Gastroesophageal sphincter (tissue), 3 donors: Measurements from ENCODE around the gene RRAS.

ENCODE experiments used
- CTCF ChIP-seq, 4 experiments: fragments of 200-600 bp in 2 of 4; fragments of 450-650 bp in 2 of 4; sonication (generic) in 1 of 4; IDR thresholded peaks; one replicate each; pipeline ENCODE4 v1.5.1; 2017 to 2019; ENCODE audit warnings: antibody characterized with exemption in 4 of 4, mild to moderate bottlenecking in 2 of 4, moderate library complexity in 2 of 4
- POLR2A ChIP-seq, 2 donors: fragments of 450-650 bp; IDR thresholded peaks; one replicate each; pipeline ENCODE4 v1.6.1; 2017; ENCODE audit warnings: antibody characterized with exemption in 2 of 2, mild to moderate bottlenecking in 2 of 2, moderate library complexity in 1 of 2

DNA sequence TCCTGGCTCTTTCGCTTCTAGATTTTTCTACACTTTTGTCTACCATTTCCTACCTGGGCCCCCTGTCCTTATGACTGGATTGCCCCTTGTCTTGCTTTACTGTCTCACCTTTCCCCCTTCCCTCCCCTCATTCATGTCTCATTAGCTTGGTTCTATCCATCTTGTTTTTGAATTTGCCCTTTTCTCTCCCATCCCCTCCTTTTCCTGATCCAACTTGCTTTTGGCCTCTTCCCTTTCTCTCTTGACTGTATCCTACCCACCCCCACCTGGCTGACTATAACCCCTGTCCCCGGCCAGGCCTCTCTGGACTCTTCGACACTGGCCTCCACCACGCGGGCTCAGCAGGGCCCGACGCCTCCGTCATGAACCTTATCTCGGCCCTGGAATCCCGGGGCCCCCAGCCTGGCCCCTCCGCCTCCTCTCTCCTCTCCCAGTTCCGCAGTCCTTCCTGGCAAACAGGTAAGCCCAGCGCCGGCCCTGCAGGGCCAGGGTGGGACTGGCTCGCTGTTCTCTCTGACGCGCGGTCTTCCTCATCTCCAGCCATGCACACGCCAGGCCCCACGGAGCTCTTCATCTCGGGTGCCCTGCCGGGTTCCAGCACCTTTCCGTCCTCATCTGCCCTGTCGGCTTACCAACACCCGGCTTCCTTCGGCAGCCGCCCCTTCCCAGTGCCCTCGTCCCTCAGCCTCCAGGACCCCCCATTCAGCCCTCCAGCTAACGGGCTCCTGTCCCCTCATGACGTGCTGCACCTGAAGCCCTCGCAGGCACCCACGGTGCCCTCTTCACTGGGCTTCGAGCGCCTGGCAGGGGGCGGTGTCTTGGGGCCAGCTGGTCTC is 45.6 kb downstream of the RRAS start:
- no peak for TF ChIP-seq POLR2A (IDR thresholded peaks at IDR 0.05)
- no peak for TF ChIP-seq CTCF (IDR thresholded peaks at IDR 0.05)
